NCI-H2081 (cell line): ENCODE data around the gene MCCC2.
A peak's percentile ranks its signal among the peaks of the same experiment; 100 is the strongest.
"Not testable (repeated sequence)": the region's sequence is repeated elsewhere in the genome, so short reads cannot be mapped to it uniquely, and the experiment has no call there.

Source experiments
- DNase-seq, 2 experiments: peaks; one replicate each; lab custom pipeline; 2025; lab: John Stamatoyannopoulos, UW

MCCC2 gene

DNA sequence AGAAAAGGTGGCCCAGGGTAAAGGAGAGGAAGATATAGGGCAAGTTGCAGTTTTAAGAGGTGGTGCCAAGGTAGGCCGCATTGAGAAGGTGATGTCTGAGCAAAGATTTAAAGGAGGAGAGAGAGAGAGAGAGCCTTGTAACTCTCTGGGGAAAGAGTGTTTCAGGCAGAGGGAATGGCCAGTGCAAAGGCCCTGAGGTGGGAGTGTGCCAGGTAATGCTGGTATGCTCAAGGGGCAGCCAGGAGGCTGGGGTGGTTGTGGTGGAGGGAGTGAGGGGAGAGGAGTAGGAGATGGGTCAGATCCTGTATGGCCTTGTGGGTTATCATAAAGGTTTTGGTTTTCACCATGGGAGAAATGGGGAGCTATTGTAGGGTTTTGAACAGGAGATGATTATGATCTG, 9.9 kb downstream of the MCCC2 start:
- DNase-seq, result no peak

DNA sequence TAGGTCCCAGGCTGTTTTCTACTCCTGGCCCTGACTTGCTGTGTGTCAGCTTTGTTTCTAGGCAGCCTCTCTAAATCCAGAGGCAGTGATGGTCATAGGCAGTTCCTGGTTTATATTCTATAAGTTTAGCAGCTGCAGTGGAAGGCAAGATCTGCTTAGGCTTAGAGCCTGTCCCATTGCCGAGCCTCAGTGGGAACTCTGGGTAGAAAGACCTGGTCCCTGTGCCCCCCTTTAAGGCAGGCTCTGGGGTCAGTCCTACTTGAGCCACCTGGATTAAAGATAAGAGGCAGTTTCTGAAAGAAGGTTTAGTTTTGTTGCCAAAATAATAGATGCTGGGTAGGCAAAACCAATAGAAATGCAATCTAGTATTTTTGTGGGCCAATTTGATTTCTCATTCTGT, 13.6 kb downstream of the MCCC2 start:
- no peak for DNase-seq

DNA sequence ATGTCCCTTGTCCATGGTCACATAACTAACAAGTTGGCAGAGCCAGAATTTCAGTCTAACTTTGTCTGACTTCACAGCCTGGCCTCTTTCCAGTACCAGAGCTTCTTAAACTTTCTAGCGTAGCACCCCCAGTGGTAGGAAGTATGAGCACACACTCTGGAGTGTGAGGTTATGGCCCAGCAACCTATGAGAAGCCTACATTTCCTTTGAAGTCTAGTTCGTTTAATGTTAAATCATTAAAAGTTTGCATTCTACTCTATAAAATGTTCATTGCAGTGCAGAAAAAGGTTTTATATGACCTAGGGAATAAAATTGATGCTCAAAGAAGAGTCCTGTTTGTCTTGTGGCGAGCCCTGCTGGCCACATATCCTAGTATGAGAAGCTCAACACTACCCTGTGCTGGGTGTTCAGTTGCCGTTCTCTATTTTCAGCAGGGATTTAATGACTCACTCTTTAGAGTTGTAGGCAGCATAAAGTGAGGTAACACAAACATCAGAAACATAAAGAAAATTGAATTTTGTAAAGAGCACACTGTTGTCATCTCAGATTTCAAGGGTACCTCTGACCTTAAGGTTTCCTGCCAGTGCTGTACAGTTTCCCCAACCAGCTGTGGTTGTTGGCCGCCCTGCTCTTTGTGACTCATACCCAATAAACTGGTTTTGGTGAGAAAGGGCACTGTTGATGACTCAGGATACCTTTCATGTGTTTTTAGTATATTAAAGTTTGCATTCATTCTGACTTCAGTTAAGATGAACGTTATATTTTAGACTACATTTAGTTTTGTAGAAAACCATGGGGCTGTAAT, 14.3 kb downstream of the MCCC2 start:
- peak in 1 of 2 experiments; percentile 19 for DNase-seq

DNA sequence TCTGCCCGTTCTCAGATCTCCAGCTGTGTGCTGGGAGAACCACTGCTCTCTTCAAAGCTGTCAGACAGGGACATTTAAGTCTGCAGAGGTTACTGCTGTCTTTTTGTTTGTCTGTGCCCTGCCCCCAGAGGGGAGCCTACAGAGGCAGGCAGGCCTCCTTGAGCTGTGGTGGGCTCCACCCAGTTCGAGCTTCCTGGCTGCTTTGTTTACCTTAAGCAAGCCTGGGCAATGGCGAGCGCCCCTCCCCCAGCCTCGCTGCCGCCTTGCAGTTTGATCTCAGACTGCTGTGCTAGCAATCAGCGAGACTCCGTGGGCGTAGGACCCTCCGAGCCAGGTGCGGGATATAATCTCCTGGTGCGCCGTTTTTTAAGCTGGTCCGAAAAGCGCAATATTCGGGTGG, 22.8 kb downstream of the MCCC2 start:
- DNase-seq, result not testable (repeated sequence)

DNA sequence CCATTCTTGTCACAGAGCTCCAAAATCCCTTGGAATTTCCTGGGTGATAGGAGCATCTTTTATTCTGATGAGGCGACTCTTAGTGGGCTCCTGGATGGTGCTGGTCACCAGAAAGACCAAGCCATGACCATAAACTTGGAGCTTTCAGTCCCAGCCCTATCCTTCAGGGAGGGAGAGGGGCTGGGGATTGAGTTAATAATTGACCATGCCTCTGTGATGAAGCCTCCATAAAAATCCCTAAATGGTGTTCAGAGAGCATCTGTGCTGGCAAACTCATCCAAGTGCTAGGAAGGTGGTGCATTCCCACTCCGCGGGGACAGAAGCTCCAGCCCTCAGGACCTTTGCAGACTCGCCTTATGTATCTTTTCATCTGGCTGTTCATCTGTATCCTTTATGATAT, 28.7 kb downstream of the MCCC2 start:
- DNase-seq, result no peak

DNA sequence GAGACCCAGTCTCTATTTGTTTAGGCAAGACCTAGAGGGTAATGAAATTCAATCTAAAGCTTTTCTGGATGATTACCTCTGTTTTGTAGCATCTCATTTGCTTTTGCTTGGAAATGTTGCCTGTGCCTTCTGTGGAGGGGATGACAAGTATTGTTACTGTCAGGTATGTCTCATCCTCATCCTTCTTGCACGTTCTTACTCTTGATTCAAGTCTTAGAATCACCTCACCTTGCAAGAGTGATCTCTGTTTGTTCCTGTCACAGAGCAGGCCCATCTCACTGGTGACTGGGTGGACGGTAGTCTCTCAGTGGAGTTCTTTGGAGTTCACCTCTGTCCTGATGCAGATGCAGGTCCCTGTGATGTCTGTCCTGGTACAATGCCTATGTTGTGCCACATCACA, 33.5 kb downstream of the MCCC2 start:
- DNase-seq, result no peak

DNA sequence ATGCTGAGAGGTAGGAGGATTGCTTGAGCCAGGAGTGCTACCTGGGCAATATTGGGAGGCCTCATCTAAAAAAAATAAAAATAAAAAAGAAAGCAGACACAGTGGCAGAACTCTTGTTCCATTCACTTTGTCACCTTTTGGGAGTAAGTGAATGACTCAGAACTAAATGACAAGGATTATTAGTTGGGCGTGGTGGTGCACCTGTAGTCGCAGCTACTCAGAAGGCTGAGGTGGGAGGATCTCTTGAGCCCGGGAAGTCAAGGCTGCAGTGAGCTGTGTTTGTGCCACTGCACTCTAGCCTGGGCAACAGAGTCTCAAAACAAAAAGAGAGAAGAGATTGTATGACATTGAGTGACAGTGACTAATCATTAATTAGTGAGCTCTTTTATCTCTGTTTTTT, 34.1 kb downstream of the MCCC2 start:
- DNase-seq, result no peak

DNA sequence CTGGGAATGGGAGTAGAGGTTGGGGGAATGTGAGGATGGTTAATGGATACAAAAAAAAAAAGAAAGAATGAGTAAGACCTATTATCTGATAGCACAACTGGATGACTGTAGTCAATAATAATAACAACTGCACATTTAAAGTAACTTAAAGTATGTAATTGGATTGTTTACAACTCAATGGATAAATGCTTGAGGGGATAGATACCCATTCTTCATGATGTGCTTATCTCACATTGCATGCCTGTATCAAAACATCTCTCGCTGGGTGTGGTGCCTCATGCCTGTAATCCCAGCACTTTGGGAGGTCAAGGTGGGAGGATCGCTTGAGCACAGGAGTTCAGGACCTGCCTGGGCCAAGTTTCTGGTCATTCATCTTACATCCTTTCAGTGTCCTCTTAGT, 34.6 kb downstream of the MCCC2 start:
- no peak for DNase-seq

DNA sequence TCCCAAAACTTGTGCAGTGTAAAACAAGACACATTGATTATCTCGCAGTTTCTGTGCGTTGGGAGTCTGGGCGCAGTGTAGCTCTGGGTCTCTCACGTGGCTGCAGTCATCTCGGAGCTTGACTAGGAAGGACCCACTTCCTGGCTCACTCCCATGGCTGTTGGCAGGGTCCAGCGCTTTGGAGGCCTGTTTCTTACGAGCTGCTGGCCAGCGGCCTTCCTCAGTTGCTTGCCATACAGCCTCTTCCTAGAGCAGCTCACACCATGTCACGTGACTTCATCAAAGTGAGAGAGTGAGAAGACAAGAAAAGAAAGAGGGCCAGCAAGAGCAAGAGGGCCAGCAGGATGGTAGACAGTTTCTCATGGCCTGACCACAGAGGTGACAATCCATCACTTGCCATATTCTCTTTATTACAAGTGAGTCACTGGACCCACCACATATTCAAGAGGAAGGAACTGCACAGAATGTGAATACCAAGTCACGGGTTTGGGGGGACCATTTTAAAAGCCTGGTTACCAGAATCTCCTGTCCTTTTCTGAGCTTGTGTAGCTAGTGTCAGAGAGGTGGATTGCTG, 36.2 kb downstream of the MCCC2 start:
- no peak for DNase-seq

DNA sequence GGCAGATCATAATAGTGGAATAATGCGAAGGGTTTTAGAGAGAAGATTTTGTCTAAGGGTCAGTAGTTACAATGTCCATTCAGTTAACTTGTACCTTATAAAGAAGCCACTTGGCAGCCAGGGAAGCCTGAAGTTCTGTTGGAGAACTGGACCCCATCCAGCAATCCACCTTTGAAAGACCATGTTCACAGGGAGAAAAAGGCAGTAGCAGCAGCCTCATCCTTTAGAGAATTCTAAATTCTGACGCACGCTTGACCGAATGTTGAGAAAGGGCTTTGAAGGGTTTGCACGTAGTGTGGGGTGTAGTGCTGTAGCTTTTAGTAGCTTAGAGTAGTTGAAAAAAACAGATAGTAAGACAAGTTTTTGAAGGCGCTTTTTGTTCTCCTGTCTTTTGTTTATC, 42.8 kb downstream of the MCCC2 start:
- DNase-seq, result no peak

DNA sequence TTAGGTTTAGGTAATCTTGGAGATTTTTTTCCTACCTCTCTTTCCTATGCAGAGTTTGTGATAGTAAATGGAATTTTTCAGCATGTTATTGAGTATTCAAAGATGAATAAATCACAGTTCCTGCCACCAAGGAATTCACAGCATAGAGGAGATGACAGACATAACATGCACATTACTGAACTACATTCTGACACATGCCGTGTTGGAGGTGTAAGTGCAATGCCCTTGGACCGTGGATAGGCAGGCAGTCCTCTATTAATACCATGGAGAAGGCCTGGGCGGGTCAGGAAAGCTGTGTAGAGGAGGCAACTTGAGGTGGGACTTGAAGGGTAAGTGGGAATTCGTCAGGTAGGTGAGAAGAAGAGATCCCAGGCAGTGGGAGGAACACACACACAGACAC, 43.9 kb downstream of the MCCC2 start:
- DNase-seq, result no peak

DNA sequence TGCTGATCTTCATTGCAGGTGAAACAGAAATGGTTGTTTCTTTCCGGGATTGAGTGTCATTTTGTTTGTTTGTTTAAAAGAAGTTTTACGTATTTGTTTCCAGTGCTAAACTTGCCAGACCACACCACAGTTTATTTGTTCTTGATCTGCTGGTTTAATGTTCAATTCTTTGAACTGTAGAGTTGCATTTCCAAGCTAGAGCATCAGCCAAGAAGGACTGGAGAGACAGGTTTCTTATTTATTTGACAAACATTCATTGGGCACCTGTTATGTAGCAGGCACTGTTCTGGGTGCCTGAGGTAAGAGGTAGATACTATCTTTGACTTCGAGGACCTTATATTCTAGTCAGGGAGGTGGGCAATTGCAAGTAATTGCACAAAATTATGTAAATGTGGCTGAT, 45.0 kb downstream of the MCCC2 start:
- DNase-seq, result no peak

DNA sequence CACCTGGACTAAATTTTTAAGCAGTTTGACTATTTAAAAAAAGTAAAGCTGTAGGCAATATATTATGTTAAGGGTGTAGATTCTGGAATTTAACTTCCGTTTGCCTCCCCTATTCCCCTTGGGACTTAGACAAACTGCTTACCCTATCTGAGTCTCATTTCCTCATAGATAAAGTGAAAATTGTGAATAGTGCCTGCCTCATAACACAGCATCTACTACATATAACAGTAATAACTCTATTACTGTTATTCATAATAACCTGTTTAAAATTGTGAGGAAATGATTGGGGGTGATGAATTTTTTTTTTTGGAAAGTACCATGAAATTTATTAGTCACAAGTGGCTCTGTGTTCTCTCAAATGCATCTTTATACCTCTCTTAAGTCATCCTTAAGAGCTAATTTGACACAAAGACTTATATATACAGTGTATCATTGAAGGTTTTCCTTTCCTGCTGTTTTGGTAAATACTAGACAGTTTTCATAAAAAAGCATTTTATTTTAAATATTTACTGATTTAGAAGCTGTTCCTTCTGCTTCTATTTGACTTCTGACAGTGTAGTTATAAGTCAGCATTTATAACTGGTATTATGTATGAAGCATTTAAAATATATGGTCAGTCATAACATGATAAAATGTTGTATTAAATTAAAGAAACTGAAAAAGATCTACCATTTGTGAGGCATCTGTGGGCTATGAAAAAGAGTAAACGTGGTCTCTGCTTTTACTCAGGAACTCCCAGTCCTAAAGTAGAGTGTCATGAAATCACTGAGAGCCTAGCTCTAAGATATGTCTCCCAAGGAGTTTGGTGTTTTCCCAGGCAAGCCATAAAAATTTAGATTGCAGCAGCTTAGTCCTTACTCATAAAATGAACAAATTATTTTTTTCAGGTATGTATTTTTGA, 46.4 kb downstream of the MCCC2 start:
- DNase-seq, result no peak

DNA sequence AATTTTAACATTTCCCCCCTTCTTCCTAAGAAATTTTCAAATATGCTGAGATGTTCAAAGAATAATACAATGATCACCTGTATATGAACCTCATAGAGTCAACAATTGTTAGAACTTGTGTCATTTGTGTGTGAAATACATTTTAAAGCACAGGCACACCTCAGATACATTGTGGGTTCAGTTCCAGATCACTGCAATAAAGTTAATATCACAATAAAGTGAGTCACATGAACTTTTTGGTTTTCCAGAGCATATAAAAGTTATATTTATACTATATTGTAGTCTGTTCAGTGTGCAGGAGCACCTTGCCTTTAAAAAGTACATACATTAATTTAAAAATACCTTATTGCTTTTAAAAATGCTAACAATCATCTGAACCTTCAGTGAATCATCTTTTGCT, 50.0 kb downstream of the MCCC2 start:
- DNase-seq, result no peak

DNA sequence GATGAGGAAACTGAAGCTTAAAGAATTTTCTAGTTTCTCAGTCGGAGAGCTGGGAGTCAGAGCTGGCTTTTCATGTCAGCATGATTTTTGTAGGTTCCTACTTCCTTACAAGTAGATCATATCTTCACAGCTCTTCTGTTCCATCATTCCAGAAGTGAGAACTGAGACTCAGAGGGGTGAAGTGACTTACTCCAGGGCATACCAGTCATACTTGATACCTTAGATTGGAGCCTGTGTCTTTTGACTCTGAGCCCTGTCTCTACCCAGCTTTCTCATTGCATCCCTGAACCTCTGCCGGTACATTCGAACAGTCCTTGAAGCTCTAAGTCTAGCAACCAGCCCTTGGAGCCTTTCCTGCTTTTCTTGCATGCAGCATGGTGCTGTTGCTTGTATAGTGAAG, 53.3 kb downstream of the MCCC2 start:
- DNase-seq, result no peak

DNA sequence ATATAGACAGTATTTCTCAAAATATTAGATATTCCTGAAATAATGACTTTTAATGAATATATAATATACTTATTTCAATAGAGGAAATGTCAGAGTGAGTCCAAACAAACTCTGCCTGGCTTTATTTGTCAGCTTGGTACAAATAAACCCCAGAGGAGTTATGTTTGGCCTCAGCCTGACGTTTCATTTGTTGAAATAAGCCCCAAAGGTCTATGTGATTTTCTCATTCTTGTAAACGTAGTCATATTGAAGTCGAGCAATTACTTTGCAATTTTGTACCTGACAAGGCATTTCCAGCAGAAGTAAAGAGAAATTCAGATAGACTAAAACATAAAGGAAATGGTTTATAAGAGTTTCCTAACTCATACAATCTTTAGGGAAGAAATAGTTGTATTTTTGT, 57.9 kb downstream of the MCCC2 start:
- DNase-seq, result no peak

DNA sequence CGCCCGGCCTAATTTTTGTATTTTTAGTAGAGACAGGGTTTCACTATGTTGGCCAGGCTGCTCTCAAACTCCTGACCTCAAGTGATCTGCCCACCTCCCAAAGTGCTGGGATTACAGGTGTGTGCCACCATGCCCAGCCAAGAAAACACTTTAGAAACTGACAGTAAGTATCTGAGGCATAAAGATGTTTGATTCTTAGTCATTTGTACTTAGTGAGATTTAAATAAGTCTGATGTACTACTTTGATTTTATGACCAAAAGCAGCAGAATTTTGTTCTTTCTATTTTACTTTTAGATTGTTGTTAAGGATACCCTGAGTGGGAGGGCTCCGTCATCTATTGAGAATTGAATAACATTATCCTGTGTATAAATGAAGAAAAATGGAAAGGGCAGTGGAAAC, 63.8 kb downstream of the MCCC2 start:
- not testable (repeated sequence) for DNase-seq

DNA sequence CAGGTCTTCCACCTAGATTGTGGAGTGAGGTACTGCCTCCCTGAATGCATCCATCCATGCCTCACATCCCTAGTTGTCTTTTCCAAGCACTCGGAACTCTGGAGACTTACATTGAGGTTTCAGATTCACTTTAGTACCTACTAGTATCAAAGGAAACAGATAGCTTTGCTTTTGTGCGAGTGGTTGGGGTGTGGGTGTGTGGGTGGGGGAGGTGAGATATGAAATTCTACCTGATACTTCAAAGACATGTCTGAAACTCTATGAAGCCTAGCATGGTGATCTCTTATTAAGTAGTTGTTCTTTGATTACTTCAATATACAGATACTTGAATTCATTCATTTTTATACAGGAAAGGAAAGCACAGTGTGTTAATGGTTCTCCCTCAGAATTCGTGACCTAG, 64.4 kb downstream of the MCCC2 start:
- no peak for DNase-seq

DNA sequence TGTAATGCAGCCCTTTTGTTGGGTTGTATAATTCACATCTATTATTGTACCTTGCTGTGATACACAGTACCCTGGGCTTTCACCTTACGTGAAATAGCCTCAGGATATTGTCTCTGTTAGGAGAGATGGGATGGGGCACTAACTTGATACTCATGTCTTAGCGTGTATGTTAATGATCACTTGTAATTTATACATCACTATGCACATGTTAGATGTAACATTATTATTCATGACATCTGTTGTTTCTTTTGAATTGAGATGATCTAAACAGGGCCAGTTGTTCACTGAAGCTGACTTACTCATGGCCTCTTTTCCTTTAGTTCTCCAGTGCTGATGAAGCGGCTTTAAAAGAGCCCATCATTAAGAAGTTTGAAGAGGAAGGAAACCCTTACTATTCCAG, 65.2 kb downstream of the MCCC2 start:
- no peak for DNase-seq

DNA sequence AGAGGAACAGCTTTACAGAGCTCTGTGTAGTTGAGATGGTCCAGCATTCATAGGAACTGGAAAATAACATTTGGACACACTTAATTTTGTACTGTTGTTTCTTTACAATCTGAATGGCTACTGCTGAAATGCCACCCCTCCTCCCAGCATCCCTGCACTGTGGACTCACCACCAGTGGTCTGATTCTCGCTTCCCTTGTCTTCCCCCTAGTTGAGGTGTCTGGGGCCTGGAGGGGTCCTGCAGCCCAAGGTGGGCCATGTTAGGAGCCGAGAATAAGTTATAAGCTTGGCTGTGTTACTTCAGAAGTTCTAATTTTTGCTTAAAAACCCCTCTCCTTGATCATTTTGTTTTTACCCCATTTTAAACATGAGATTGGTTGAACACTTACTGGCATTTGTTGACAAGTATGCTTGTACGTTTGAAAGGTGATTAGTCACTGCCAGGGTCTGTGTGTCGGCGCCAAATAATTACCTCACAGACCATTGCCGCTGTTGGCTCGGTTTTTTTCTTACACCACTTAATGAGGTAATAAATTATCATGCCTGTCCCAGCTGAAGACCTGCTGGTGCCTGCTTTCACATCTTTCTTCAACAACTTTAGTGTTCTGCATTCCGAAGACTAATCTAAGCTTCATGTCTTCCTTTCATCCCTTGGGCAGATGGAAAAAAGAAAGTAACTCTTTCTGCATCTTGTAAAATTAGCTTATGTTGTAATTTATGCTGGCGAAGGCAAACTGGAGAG, 65.8 kb downstream of the MCCC2 start:
- DNase-seq, result peak in 1 of 2 experiments; percentile 48

DNA sequence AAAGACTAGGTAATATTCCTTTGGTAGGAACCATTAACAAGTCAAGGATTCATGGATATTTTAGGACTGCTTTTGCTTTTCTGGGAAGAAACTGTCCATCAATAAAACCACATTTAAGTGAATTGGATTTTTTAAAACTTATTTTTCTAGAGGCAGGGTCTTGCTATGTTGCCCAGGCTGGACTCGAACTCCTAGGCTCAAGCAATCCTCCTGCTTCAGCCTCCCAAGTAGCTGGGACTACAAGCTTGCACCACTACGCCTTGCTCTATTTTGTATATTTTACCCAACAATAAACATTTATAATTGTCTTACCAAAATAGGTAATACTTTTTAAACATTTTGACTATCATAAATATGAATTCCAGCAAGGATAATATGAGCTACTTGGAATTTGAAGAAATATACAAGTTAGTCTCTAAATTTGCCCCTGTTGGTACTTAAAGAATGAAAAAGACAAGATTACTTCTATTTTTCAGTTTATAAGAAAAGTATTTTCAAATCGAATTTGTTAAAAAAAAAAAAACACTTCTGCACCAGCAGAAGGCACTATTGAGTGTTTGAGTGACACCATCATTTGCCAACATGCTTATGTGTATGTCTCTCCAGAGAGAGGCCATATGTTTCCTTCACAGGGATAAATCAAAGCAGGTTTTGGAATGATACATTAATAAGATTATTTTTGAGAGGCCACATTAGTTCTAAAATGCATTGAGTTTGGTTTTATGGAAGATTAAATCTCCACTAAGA, 71.9 kb downstream of the MCCC2 start:
- DNase-seq, result no peak

DNA sequence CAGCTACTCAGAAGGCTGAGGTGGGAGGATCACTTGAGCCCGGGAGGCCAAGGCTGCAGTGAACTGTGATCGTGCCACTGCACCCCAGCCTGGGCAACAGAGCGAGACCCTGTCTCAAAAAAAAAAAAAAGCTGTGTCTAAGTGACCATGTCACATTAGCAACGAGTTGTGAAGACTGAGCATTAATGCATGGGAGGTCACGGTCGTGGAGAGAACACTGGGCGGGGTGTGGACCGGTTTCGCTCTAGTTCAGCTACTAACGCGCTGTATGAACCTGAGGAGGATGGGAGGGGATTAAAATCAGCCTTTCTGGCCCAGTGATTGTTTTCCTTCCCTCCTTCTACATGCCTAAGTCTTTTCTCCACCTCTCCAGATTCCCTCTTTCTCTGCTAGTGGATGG, 75.2 kb downstream of the MCCC2 start:
- DNase-seq, result no peak
